HK-2 (cell line): Measurements from ENCODE around the gene GSK3B.
"Not testable (repeated sequence)": the region's sequence is repeated elsewhere in the genome, so short reads cannot be mapped to it uniquely, and the experiment has no call there.

ENCODE experiments used
- DNase-seq: peaks from one replicate; pipeline ENCODE4 v3.0.0-alpha.2; 2018; ENCODE audit not compliant: unreplicated experiment

GSK3B gene

GRCh38 chr3:120013481-120013880, 80.8 kb downstream of the GSK3B start:
- no peak for DNase-seq

- DNase-seq, result not testable (repeated sequence)
Measured at GRCh38 chr3:120005741-120006140, 88.5 kb downstream of the GSK3B start.

GRCh38 chr3:120004008-120004498, 90.2 kb downstream of the GSK3B start:
- peak; percentile 7 for DNase-seq

- no peak for DNase-seq
Measured at GRCh38 chr3:119998166-119998565, 96.1 kb downstream of the GSK3B start.

GRCh38 chr3:119990888-119991287, 103.4 kb downstream of the GSK3B start:
- DNase-seq, result no peak

GRCh38 chr3:119989981-119990655, 104.1 kb downstream of the GSK3B start:
- no peak for DNase-seq

GRCh38 chr3:119986812-119987211, 107.4 kb downstream of the GSK3B start:
- DNase-seq, result not testable (repeated sequence)

- no peak for DNase-seq
Measured at GRCh38 chr3:119981386-119981785, 112.9 kb downstream of the GSK3B start.

GRCh38 chr3:119978554-119979208, 115.6 kb downstream of the GSK3B start:
- no peak for DNase-seq

GRCh38 chr3:119977353-119977752, 116.9 kb downstream of the GSK3B start:
- DNase-seq, result no peak

GRCh38 chr3:119976214-119976613, 118.0 kb downstream of the GSK3B start:
- DNase-seq, result no peak

- no peak for DNase-seq
Measured at GRCh38 chr3:119974656-119975055, 119.6 kb downstream of the GSK3B start.

GRCh38 chr3:119973018-119973646, 121.1 kb downstream of the GSK3B start:
- DNase-seq, result no peak

- DNase-seq, result no peak
Measured at GRCh38 chr3:119969759-119970158, 124.5 kb downstream of the GSK3B start.

GRCh38 chr3:119967353-119968006, 126.8 kb downstream of the GSK3B start:
- no peak for DNase-seq

GRCh38 chr3:119965692-119966091, 128.6 kb downstream of the GSK3B start:
- DNase-seq, result no peak

- no peak for DNase-seq
Measured at GRCh38 chr3:119964294-119964693, 130.0 kb downstream of the GSK3B start.

- no peak for DNase-seq
Measured at GRCh38 chr3:119955972-119956371, 138.3 kb downstream of the GSK3B start.

- DNase-seq, result no peak
Measured at GRCh38 chr3:119950666-119951325, 143.5 kb downstream of the GSK3B start.

GRCh38 chr3:119945291-119945690, 149.0 kb downstream of the GSK3B start:
- no peak for DNase-seq

GRCh38 chr3:119944091-119944490, 150.2 kb downstream of the GSK3B start:
- DNase-seq, result no peak

- DNase-seq, result no peak
Measured at GRCh38 chr3:119939077-119939476, 155.2 kb downstream of the GSK3B start.
